ENCODE results near the gene SPATA12.

DNA sequence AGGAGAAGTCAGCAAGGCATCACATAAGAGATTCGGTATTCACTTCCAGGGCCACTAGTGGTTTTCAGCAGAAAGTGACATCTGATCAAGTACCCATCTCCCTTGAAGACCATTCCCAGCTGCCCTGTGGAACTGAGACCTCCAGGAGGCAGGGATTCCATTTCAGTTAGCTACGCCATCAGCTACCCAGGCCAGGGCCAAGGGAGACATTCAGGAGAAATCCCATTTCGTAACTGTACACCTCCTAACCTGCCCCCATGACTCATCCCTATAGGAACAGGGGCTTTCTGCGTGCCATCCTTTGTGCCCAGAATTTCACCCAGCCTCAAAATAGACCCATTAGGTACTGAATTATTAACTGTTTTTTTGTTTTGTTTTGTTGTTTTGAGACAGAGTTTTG lies 24.7 kb downstream of the SPATA12 start:
- no peak for TF ChIP-seq EP300 (IDR thresholded peaks at IDR 0.05)
- TF ChIP-seq POLR2A (IDR thresholded peaks at IDR 0.05) = no peak
- TF ChIP-seq, protein P1, sequence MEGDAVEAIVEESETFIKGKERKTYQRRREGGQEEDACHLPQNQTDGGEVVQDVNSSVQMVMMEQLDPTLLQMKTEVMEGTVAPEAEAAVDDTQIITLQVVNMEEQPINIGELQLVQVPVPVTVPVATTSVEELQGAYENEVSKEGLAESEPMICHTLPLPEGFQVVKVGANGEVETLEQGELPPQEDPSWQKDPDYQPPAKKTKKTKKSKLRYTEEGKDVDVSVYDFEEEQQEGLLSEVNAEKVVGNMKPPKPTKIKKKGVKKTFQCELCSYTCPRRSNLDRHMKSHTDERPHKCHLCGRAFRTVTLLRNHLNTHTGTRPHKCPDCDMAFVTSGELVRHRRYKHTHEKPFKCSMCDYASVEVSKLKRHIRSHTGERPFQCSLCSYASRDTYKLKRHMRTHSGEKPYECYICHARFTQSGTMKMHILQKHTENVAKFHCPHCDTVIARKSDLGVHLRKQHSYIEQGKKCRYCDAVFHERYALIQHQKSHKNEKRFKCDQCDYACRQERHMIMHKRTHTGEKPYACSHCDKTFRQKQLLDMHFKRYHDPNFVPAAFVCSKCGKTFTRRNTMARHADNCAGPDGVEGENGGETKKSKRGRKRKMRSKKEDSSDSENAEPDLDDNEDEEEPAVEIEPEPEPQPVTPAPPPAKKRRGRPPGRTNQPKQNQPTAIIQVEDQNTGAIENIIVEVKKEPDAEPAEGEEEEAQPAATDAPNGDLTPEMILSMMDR (IDR thresholded peaks at IDR 0.05) = no peak

Data from tibial nerve (tissue), 4 donors.